Sigmoid colon (tissue), 4 donors: ENCODE measurements around the gene ELAVL2.

Experiments
- CTCF ChIP-seq, 4 experiments: fragments of 450-650 bp in 3 of 4; fragments of 200-600 bp in 1 of 4; IDR thresholded peaks; one replicate each; pipeline ENCODE4 v1.5.1; 2016 to 2019; ENCODE audit warnings: antibody characterized with exemption in 4 of 4, mild to moderate bottlenecking in 3 of 4, moderate library complexity in 2 of 4
- POLR2AphosphoS5 ChIP-seq, 4 donors: sonication (generic); formaldehyde crosslinking; IDR thresholded peaks; one replicate each; pipeline ENCODE4 v1.6.1; 2017; ENCODE audit warnings: antibody characterized with exemption in 4 of 4

DNA sequence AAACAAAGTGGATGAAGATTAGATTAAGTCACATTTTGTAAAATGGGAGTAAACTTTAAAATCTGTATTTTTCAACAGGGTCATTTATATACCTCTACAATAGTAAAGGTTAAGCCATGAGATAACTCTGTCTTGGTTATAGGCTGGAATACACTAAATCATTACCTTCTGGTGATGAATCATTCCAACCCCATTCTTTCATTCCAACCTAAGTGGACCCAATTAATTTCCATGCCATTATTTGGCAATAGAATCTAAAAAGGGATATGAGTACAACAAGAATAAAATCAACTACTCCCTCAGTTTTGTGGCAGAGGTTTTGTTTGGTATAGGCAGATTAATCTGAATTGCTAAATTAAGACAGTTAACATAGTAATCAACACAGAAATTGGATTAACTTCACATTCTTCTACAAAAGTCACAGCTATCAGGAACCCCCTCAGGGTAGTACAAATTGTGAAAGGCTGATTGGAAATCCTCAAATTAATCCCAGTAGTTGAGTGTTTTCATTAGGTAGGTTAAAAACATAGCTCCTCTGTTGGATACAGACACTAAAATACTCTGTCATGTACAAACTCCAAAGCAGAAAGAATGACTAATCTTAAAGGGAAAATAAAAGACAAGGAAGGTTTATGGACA lies 54.2 kb downstream of the ELAVL2 start:
- TF ChIP-seq CTCF (IDR thresholded peaks at IDR 0.05), result no peak
- no peak for TF ChIP-seq POLR2AphosphoS5 (IDR thresholded peaks at IDR 0.05)
